Sigmoid colon (tissue), 7 donors: ENCODE data around the gene GNPAT. TPM values are rescaled to one million over a fixed set of nuclear protein-coding genes. Genes with fewer than 3 reads are reported as not detected.
A peak's percentile ranks its signal among the peaks of the same experiment; 100 is the strongest.
"Not testable (repeated sequence)": the region's sequence is repeated elsewhere in the genome, so short reads cannot be mapped to it uniquely, and the experiment has no call there.

ENCODE experiments used
- DNase-seq: peaks from one replicate; pipeline ENCODE4 v3.0.0-alpha.2; 2019
- H3K27ac ChIP-seq, 4 donors: fragments of 200-600 bp; sonication (generic); one replicate each; pipeline ENCODE4 v1.5.1; 2016 to 2019; ENCODE audit warnings: mild to moderate bottlenecking in 1 of 4
- H3K27me3 ChIP-seq, 3 donors: fragments of 200-600 bp; sonication (generic); one replicate each; pipeline ENCODE4 v1.5.1; 2019; ENCODE audit warnings: mild to moderate bottlenecking in 1 of 3
- H3K36me3 ChIP-seq, 4 donors: fragments of 200-600 bp; sonication (generic); one replicate each; pipeline ENCODE4 v1.5.1; 2016 to 2019
- H3K4me1 ChIP-seq, 4 donors: fragments of 200-600 bp; sonication (generic); one replicate each; pipeline ENCODE4 v1.5.1; 2017 to 2019
- H3K4me3 ChIP-seq, 4 donors: fragments of 200-600 bp; sonication (generic); one replicate each; pipeline ENCODE4 v1.5.1; 2017 to 2019; ENCODE audit warnings: mild to moderate bottlenecking in 2 of 4, moderate library complexity in 1 of 4
- H3K9me3 ChIP-seq, 4 donors: fragments of 200-600 bp in 3 of 4; sonication (generic) in 3 of 4; one replicate each; pipeline versions ENCODE4 v1.5.1 to v1.6.1; 2013 to 2019
- CTCF ChIP-seq, 4 experiments: fragments of 450-650 bp in 3 of 4; fragments of 200-600 bp in 1 of 4; IDR thresholded peaks; one replicate each; pipeline ENCODE4 v1.5.1; 2016 to 2019; ENCODE audit warnings: antibody characterized with exemption in 4 of 4, mild to moderate bottlenecking in 3 of 4, moderate library complexity in 2 of 4
- EP300 ChIP-seq, 4 donors: sonication (generic); formaldehyde crosslinking; IDR thresholded peaks; one replicate each; pipeline ENCODE4 v1.6.1; 2017; ENCODE audit warnings: antibody characterized with exemption in 4 of 4
- POLR2A ChIP-seq, 2 donors: fragments of 450-650 bp; IDR thresholded peaks; one replicate each; pipeline ENCODE4 v1.6.1; 2016; ENCODE audit warnings: antibody characterized with exemption in 2 of 2, mild to moderate bottlenecking in 2 of 2, moderate library complexity in 2 of 2
- POLR2AphosphoS5 ChIP-seq, 4 donors: sonication (generic); formaldehyde crosslinking; IDR thresholded peaks; one replicate each; pipeline ENCODE4 v1.6.1; 2017; ENCODE audit warnings: antibody characterized with exemption in 4 of 4
- WGBS, 2 donors: extraction: QIAGEN DNeasy Blood & Tissue Kit; methylation state at CpG; one replicate each; pipeline ENCODE4 v1.1.7; 2013; 5-methylcytosine and 5-hydroxymethylcytosine counted together
- intact Hi-C: fragments of 100-400 bp; cut with DNase I; formaldehyde crosslinking; loops from one replicate; pipeline ENCODE4 v1.15.1; 2023
- polyA plus RNA-seq, 3 donors: library from polyadenylated mRNA; stranded (reverse); fragments of 200-250 nt; gene quantifications; one replicate each; pipeline ENCODE4 v1.2.3, GENCODE V29; 2013
- total RNA-seq, 4 donors: library from RNA; depleted of rRNA; stranded (reverse); fragments of >200 nt; gene quantifications; one replicate each; pipeline ENCODE4 v1.1.0, GENCODE V29; 2016
- donor health status: healthy with polysubstance abuse.
- donor health status: Bipolar disorder and iron deficiency.
- donor health status: healthy.

The GNPAT gene
- total and polyA plus RNA-seq, 7 donors: 29.4 to 58.9 (median 45.9) TPM

GRCh38 chr1:231211005-231211857 lies 29.8 kb upstream of the GNPAT start:
- no peaks in the 10 kb centered on the region for H3K9me3 ChIP-seq
- peaks cover 0 to 13% (median 0%) of the 10 kb centered on the region in 3 donors for H3K27me3 ChIP-seq
- no peaks in the 10 kb centered on the region for H3K36me3 ChIP-seq
- peaks cover 0 to 4% (median 2%) of the 10 kb centered on the region in 4 donors for H3K4me1 ChIP-seq
- intact Hi-C loops: loop anchor here (2.0 to 10.0 kb wide), 2 partner anchors 296 to 412 kb away; no protein-coding TSS in a partner anchor
- 15 to 18% methylated on average over 28 of the region's 28 CpGs for WGBS, 2 donors
- no peak for TF ChIP-seq EP300 (IDR thresholded peaks at IDR 0.05)
- TF ChIP-seq POLR2A (IDR thresholded peaks at IDR 0.05): no peak
- TF ChIP-seq CTCF (IDR thresholded peaks at IDR 0.05): peak; percentile 62 to 92 (median 78)
- DNase-seq: peak; percentile 77
- no peak overlapping the region for H3K27ac ChIP-seq
- peak overlapping the region in 3 of 4 donors; percentile 31 to 43 (median 43) for H3K4me3 ChIP-seq

- not testable (repeated sequence) for H3K4me3 ChIP-seq, DNase-seq, H3K4me1 ChIP-seq, H3K36me3 ChIP-seq, H3K9me3 ChIP-seq, H3K27ac ChIP-seq
- 16 to 61% methylated on average over 5 of the region's 5 CpGs for WGBS, 2 donors
- intact Hi-C loops: loop anchor here (10.0 kb wide), 1 partner anchor 298 kb away; no protein-coding TSS in a partner anchor
- peaks cover 0 to 16% (median 0%) of the 10 kb centered on the region in 3 donors for H3K27me3 ChIP-seq
These were observed 28.7 kb upstream of the GNPAT start for GRCh38 chr1:231212301-231212700.

- Histone ChIP-seq H3K4me1 (peaks cover 0 to 4% (median 2%) of the 10 kb centered on the region in 4 donors), H3K27me3 (peaks cover 0 to 16% (median 0%) of the 10 kb centered on the region in 3 donors), H3K4me3 (no peak overlapping the region), H3K36me3 (no peaks in the 10 kb centered on the region), H3K27ac (no peak overlapping the region), H3K9me3 (no peaks in the 10 kb centered on the region)
- intact Hi-C loops: loop anchor here (10.0 kb wide), 1 partner anchor 299 kb away; no protein-coding TSS in a partner anchor
- TF ChIP-seq CTCF (IDR thresholded peaks at IDR 0.05) (no peak), POLR2AphosphoS5 (IDR thresholded peaks at IDR 0.05) (no peak), POLR2A (IDR thresholded peaks at IDR 0.05) (no peak), EP300 (IDR thresholded peaks at IDR 0.05) (no peak)
- DNase-seq: no peak
- WGBS, 2 donors: 93 to 94% methylated on average over 22 of the region's 22 CpGs
These were observed 27.0 kb upstream of the GNPAT start for GRCh38 chr1:231213831-231214573.

- no peaks in the 10 kb centered on the region for H3K36me3 ChIP-seq
- 67 to 88% methylated on average over 17 of the region's 17 CpGs for WGBS, 2 donors
- H3K27ac ChIP-seq: no peak overlapping the region
- DNase-seq: no peak
- H3K4me3 ChIP-seq: no peak overlapping the region
- H3K4me1 ChIP-seq: peaks cover 0 to 4% (median 2%) of the 10 kb centered on the region in 4 donors
- intact Hi-C loops: loop anchor here (10.0 kb wide), 1 partner anchor 300 kb away; no protein-coding TSS in a partner anchor
- TF ChIP-seq POLR2A (IDR thresholded peaks at IDR 0.05) (no peak), CTCF (IDR thresholded peaks at IDR 0.05) (no peak), POLR2AphosphoS5 (IDR thresholded peaks at IDR 0.05) (no peak), EP300 (IDR thresholded peaks at IDR 0.05) (no peak)
- peaks cover 0 to 16% (median 0%) of the 10 kb centered on the region in 3 donors for H3K27me3 ChIP-seq
- H3K9me3 ChIP-seq: no peaks in the 10 kb centered on the region
These were observed 25.9 kb upstream of the GNPAT start for GRCh38 chr1:231214918-231215680.
